HEK293 (cell line): ENCODE measurements around the gene STARD9.

Experiments used
- CTCF ChIA-PET: fragments of 350-600 bp; formaldehyde crosslinking; extraction: SDS; loops from one replicate; lab custom pipeline; 2021; ENCODE audit warnings: antibody characterized with exemption; lab: Yijun Ruan, JAX
- POLR2A ChIA-PET: fragments of 300-600 bp; formaldehyde crosslinking; extraction: SDS; loops from one replicate; lab custom pipeline; 2020; ENCODE audit warnings: antibody characterized with exemption, inconsistent platforms; lab: Yijun Ruan, JAX
- H3K27ac ChIP-seq: fragments of 200-500 bp; sonication (Bioruptor generic); 2 replicates; pipeline ENCODE4 v1.5.1; 2014; ENCODE audit warnings: low read depth, low read length, control low read depth, inconsistent platforms; ENCODE audit errors: extremely low read depth
- H3K36me3 ChIP-seq, 2 experiments: fragments of 200-500 bp in 1 of 2; sonication (Bioruptor generic) in 1 of 2; 1 replicate in 1 of 2; 2 replicates in 1 of 2; pipeline ENCODE4 v1.5.1; 2014 to 2017; ENCODE audit warnings: inconsistent platforms in 2 of 2, low read length in 2 of 2; ENCODE audit not compliant: control insufficient read depth in 2 of 2, insufficient read depth in 1 of 2
- H3K4me1 ChIP-seq: fragments of 200-500 bp; sonication (Bioruptor generic); 2 replicates; pipeline ENCODE4 v1.5.1; 2014; ENCODE audit warnings: mild to moderate bottlenecking, low read length, inconsistent platforms; ENCODE audit not compliant: control insufficient read depth, insufficient read depth
- H3K4me3 ChIP-seq: 2 replicates; pipeline ENCODE4 v1.5.1; 2011; ENCODE audit warnings: low read depth, mild to moderate bottlenecking, control low read depth, low read length, moderate library complexity
- H3K9me3 ChIP-seq: fragments of 200-500 bp; sonication (Bioruptor generic); 2 replicates; pipeline ENCODE4 v1.5.1; 2014; ENCODE audit warnings: low read depth, low read length, inconsistent platforms; ENCODE audit not compliant: control insufficient read depth, insufficient read depth
- BCL6B ChIP-seq: fragments of 450-650 bp; formaldehyde crosslinking; IDR thresholded peaks from 2 replicates; pipeline ENCODE4 v1.5.1; 2017; ENCODE audit warnings: missing biosample characterization, missing genetic modification characterization
- GLI2 ChIP-seq: fragments of 450-650 bp; formaldehyde crosslinking; IDR thresholded peaks from 2 replicates; pipeline ENCODE4; 2017; ENCODE audit warnings: missing biosample characterization, missing genetic modification characterization, low read depth, borderline replicate concordance
- PRDM1 ChIP-seq: fragments of 450-650 bp; formaldehyde crosslinking; IDR thresholded peaks from 2 replicates; pipeline ENCODE4; 2016; ENCODE audit warnings: missing biosample characterization, missing genetic modification characterization
- REPIN1 ChIP-seq: fragments of 450-650 bp; formaldehyde crosslinking; IDR thresholded peaks from 2 replicates; pipeline ENCODE4 v1.5.1; 2017; ENCODE audit warnings: missing biosample characterization, missing genetic modification characterization, low read depth
- ZNF148 ChIP-seq: fragments of 450-650 bp; formaldehyde crosslinking; IDR thresholded peaks from 2 replicates; pipeline ENCODE4 v1.5.0; 2017; ENCODE audit warnings: missing biosample characterization, missing genetic modification characterization, borderline replicate concordance
- ZNF223 ChIP-seq: fragments of 450-650 bp; formaldehyde crosslinking; IDR thresholded peaks from 2 replicates; pipeline ENCODE4 v1.5.1; 2016; ENCODE audit warnings: missing biosample characterization, missing genetic modification characterization
- ZNF23 ChIP-seq: fragments of 450-650 bp; formaldehyde crosslinking; IDR thresholded peaks from 2 replicates; pipeline ENCODE4 v1.5.1; 2016; ENCODE audit warnings: missing biosample characterization, missing genetic modification characterization, borderline replicate concordance
- ZNF37A ChIP-seq: fragments of 450-650 bp; IDR thresholded peaks from 2 replicates; pipeline ENCODE4 v1.5.1; 2018; ENCODE audit warnings: missing biosample characterization, missing genetic modification characterization
- ZNF473 ChIP-seq: fragments of 450-650 bp; formaldehyde crosslinking; IDR thresholded peaks from 2 replicates; pipeline ENCODE4 v1.5.1; 2017; ENCODE audit warnings: missing biosample characterization, missing genetic modification characterization
- ZNF561 ChIP-seq: fragments of 450-650 bp; IDR thresholded peaks from 2 replicates; pipeline ENCODE4 v1.5.1; 2018; ENCODE audit warnings: missing biosample characterization, missing genetic modification characterization, borderline replicate concordance
- TF ChIP-seq, protein P1 (sequence below): fragments of 450-650 bp; formaldehyde crosslinking; IDR thresholded peaks from 2 replicates; pipeline ENCODE4 v1.5.1; 2016; ENCODE audit warnings: missing biosample characterization, missing genetic modification characterization
- TF ChIP-seq, protein P2 (sequence below): fragments of 450-650 bp; formaldehyde crosslinking; IDR thresholded peaks from 2 replicates; pipeline ENCODE4 v1.5.1; 2016; ENCODE audit warnings: missing biosample characterization, missing genetic modification characterization
- TF ChIP-seq, protein P3 (sequence below): sonication (generic); formaldehyde crosslinking; IDR thresholded peaks from 2 replicates; pipeline ENCODE4 v1.8.1; 2022; ENCODE audit warnings: mild to moderate bottlenecking, moderate library complexity, missing genetic modification reagents
- TF ChIP-seq, protein P4 (sequence below): fragments of 450-650 bp; formaldehyde crosslinking; IDR thresholded peaks from 2 replicates; pipeline ENCODE4 v1.5.1; 2016; ENCODE audit warnings: missing biosample characterization, missing genetic modification characterization

STARD9 gene

GRCh38 chr15:42712584-42712983 is 137.2 kb downstream of the STARD9 start:
- TF ChIP-seq ZNF473, result no peak
- TF ChIP-seq, all 188 proteins: peak for 0
- Histone ChIP-seq H3K9me3 (no peaks in the 10 kb centered on the region), H3K27ac (no peak overlapping the region), H3K4me1 (no peaks in the 10 kb centered on the region), H3K4me3 (no peak overlapping the region), H3K36me3 (no peaks in the 10 kb centered on the region)
- POLR2A ChIA-PET, result no interaction called here
- CTCF ChIA-PET, result interaction anchor here (0.6 to 1.5 kb wide), 2 partner anchors 8 to 490 kb away, joined by 3 to 5 read pairs; no protein-coding TSS in a partner anchor

GRCh38 chr15:42716125-42716524 is 140.7 kb downstream of the STARD9 start:
- ChIA-PET POLR2A (no interaction called here), CTCF (interaction anchor here (0.6 to 0.7 kb wide), 2 partner anchors 35 to 472 kb away, joined by 3 to 4 read pairs; no protein-coding TSS in a partner anchor)
- peaks cover 0 to 23% of the 10 kb centered on the region in 2 experiments; a peak in 1 of 3 replicates for H3K36me3 ChIP-seq
- H3K4me1 ChIP-seq, result no peaks in the 10 kb centered on the region
- H3K9me3 ChIP-seq, result no peaks in the 10 kb centered on the region
- H3K27ac ChIP-seq, result no peak overlapping the region
- no peak overlapping the region for H3K4me3 ChIP-seq
- TF ChIP-seq PRDM1 (tag by site-specific recombination) (no peak), ZNF561 (tag by site-specific recombination) (no peak), BCL6B (tag by site-specific recombination) (no peak)
- TF ChIP-seq, protein P1, sequence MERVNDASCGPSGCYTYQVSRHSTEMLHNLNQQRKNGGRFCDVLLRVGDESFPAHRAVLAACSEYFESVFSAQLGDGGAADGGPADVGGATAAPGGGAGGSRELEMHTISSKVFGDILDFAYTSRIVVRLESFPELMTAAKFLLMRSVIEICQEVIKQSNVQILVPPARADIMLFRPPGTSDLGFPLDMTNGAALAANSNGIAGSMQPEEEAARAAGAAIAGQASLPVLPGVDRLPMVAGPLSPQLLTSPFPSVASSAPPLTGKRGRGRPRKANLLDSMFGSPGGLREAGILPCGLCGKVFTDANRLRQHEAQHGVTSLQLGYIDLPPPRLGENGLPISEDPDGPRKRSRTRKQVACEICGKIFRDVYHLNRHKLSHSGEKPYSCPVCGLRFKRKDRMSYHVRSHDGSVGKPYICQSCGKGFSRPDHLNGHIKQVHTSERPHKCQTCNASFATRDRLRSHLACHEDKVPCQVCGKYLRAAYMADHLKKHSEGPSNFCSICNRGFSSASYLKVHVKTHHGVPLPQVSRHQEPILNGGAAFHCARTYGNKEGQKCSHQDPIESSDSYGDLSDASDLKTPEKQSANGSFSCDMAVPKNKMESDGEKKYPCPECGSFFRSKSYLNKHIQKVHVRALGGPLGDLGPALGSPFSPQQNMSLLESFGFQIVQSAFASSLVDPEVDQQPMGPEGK (tag by site-specific recombination), result no peak
- TF ChIP-seq, protein P2, sequence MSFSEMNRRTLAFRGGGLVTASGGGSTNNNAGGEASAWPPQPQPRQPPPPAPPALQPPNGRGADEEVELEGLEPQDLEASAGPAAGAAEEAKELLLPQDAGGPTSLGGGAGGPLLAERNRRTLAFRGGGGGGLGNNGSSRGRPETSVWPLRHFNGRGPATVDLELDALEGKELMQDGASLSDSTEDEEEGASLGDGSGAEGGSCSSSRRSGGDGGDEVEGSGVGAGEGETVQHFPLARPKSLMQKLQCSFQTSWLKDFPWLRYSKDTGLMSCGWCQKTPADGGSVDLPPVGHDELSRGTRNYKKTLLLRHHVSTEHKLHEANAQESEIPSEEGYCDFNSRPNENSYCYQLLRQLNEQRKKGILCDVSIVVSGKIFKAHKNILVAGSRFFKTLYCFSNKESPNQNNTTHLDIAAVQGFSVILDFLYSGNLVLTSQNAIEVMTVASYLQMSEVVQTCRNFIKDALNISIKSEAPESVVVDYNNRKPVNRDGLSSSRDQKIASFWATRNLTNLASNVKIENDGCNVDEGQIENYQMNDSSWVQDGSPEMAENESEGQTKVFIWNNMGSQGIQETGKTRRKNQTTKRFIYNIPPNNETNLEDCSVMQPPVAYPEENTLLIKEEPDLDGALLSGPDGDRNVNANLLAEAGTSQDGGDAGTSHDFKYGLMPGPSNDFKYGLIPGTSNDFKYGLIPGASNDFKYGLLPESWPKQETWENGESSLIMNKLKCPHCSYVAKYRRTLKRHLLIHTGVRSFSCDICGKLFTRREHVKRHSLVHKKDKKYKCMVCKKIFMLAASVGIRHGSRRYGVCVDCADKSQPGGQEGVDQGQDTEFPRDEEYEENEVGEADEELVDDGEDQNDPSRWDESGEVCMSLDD (tag by site-specific recombination), result no peak
- TF ChIP-seq, protein P3, sequence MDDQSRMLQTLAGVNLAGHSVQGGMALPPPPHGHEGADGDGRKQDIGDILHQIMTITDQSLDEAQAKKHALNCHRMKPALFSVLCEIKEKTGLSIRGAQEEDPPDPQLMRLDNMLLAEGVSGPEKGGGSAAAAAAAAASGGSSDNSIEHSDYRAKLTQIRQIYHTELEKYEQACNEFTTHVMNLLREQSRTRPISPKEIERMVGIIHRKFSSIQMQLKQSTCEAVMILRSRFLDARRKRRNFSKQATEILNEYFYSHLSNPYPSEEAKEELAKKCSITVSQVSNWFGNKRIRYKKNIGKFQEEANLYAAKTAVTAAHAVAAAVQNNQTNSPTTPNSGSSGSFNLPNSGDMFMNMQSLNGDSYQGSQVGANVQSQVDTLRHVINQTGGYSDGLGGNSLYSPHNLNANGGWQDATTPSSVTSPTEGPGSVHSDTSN (CRISPR knock-in tag), result no peak

GRCh38 chr15:42716626-42717025 is 141.2 kb downstream of the STARD9 start:
- H3K4me1 ChIP-seq, result no peaks in the 10 kb centered on the region
- POLR2A ChIA-PET, result no interaction called here
- H3K36me3 ChIP-seq, result peaks cover 0 to 23% of the 10 kb centered on the region in 2 experiments; a peak in 1 of 3 replicates
- CTCF ChIA-PET, result interaction anchor here (0.6 to 0.8 kb wide), 2 partner anchors 13 to 35 kb away, joined by 3 read pairs; no protein-coding TSS in a partner anchor
- H3K9me3 ChIP-seq, result no peaks in the 10 kb centered on the region
- H3K27ac ChIP-seq, result no peak overlapping the region
- H3K4me3 ChIP-seq, result no peak overlapping the region
- TF ChIP-seq GLI2, result no peak
- no peak for TF ChIP-seq ZNF148 (tag by site-specific recombination)
- no peak for TF ChIP-seq REPIN1 (tag by site-specific recombination)
- no peak for TF ChIP-seq ZNF37A (tag by site-specific recombination)
- TF ChIP-seq, protein P4, sequence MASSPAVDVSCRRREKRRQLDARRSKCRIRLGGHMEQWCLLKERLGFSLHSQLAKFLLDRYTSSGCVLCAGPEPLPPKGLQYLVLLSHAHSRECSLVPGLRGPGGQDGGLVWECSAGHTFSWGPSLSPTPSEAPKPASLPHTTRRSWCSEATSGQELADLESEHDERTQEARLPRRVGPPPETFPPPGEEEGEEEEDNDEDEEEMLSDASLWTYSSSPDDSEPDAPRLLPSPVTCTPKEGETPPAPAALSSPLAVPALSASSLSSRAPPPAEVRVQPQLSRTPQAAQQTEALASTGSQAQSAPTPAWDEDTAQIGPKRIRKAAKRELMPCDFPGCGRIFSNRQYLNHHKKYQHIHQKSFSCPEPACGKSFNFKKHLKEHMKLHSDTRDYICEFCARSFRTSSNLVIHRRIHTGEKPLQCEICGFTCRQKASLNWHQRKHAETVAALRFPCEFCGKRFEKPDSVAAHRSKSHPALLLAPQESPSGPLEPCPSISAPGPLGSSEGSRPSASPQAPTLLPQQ (tag by site-specific recombination), result no peak
- no peak for TF ChIP-seq ZNF23 (tag by site-specific recombination)
- TF ChIP-seq ZNF223 (tag by site-specific recombination), result no peak
